Osteoblast (primary cell): ENCODE measurements around the gene CLCN1. TPM values are rescaled to one million over a fixed set of nuclear protein-coding genes. Genes with fewer than 3 reads are reported as not detected.

ENCODE experiments used
- DNase-seq: peaks from one replicate; pipeline ENCODE4 v3.0.0; 2011; ENCODE audit warnings: low spot score, mixed read lengths; ENCODE audit not compliant: insufficient read length; ENCODE audit errors: missing footprints
- H2AFZ ChIP-seq: 2 replicates; pipeline ENCODE4 v1.6.0; 2011; ENCODE audit warnings: mild to moderate bottlenecking, low read length
- H3K27ac ChIP-seq: 2 replicates; pipeline ENCODE4 v1.5.1; 2011; ENCODE audit warnings: mild to moderate bottlenecking, low read depth, low read length, moderate library complexity
- H3K27me3 ChIP-seq: 2 replicates; pipeline ENCODE4 v1.6.0; 2012; ENCODE audit warnings: mild to moderate bottlenecking, control low read depth, inconsistent platforms, low read length, moderate library complexity; ENCODE audit not compliant: insufficient read depth
- H3K36me3 ChIP-seq: 2 replicates; pipeline ENCODE4 v1.5.1; 2011; ENCODE audit warnings: mild to moderate bottlenecking, low read length, control low read depth, moderate library complexity; ENCODE audit not compliant: insufficient read depth
- H3K4me1 ChIP-seq: 2 replicates; pipeline ENCODE4 v1.5.1; 2011; ENCODE audit warnings: mild to moderate bottlenecking, low read length, control low read depth, moderate library complexity; ENCODE audit not compliant: insufficient read depth
- H3K4me2 ChIP-seq: 2 replicates; pipeline ENCODE4 v1.6.0; 2011; ENCODE audit warnings: mild to moderate bottlenecking, low read length; ENCODE audit not compliant: insufficient read depth
- H3K4me3 ChIP-seq: fragments of 200-600 bp; sonication (generic); 3 replicates; pipeline ENCODE4 v1.5.1; 2012; ENCODE audit warnings: mild to moderate bottlenecking, low read length, inconsistent platforms; ENCODE audit not compliant: insufficient read depth
- H3K79me2 ChIP-seq: 2 replicates; pipeline ENCODE4 v1.6.0; 2012; ENCODE audit warnings: mild to moderate bottlenecking, low read length, control low read depth, inconsistent platforms; ENCODE audit not compliant: insufficient read depth
- H3K9me3 ChIP-seq: 2 replicates; pipeline ENCODE4 v1.5.1; 2011; ENCODE audit warnings: low read depth, low read length, control low read depth
- H4K20me1 ChIP-seq: 2 replicates; pipeline ENCODE4 v1.6.0; 2012; ENCODE audit warnings: mild to moderate bottlenecking, low read length, control low read depth; ENCODE audit not compliant: insufficient read depth
- total RNA-seq: library from RNA; depleted of rRNA; stranded (reverse); fragments of >200 nt; gene quantifications from 2 replicates; pipeline ENCODE4 v1.2.3, GENCODE V29; 2012
- TF ChIP-seq, protein P1 (sequence below): IDR thresholded peaks from 2 replicates; pipeline ENCODE4 v1.5.1; 2011; ENCODE audit warnings: mild to moderate bottlenecking, low read depth, low read length, moderate library complexity; ENCODE audit errors: extremely low read depth

Gene CLCN1
- total RNA-seq, 1 donor: under 0.01 TPM

DNA sequence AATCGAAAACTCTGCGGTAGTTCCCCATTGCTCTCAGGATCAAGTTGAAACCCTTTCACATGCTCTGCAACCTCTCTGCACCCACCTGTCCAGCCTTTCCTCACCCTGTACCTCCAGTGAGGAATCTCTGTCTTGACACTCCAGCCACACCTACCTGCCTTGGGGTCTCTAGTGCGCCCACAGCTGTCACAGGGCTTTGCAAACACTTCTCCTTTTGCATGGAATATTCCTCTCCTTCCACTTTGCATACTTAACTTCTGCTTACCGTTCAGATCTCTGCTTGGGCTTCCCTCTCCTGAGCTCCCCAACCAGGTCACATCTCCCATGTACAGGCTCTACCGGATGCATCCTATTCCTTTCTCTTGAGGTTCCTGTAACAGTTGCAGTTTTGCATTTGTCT, 58.6 kb downstream of the CLCN1 start:
- Histone ChIP-seq H3K4me2 (no peak overlapping the region), H3K9me3 (no peaks in the 10 kb centered on the region), H3K27ac (no peak overlapping the region), H4K20me1 (no peaks in the 10 kb centered on the region), H3K36me3 (no peaks in the 10 kb centered on the region), H3K27me3 (no peaks in the 10 kb centered on the region), H2AFZ (no peak overlapping the region), H3K79me2 (peaks cover 7% of the 10 kb centered on the region), H3K4me3 (no peak overlapping the region), H3K4me1 (peaks cover 35% of the 10 kb centered on the region)
- peak; percentile 15 for DNase-seq
- TF ChIP-seq, protein P1, sequence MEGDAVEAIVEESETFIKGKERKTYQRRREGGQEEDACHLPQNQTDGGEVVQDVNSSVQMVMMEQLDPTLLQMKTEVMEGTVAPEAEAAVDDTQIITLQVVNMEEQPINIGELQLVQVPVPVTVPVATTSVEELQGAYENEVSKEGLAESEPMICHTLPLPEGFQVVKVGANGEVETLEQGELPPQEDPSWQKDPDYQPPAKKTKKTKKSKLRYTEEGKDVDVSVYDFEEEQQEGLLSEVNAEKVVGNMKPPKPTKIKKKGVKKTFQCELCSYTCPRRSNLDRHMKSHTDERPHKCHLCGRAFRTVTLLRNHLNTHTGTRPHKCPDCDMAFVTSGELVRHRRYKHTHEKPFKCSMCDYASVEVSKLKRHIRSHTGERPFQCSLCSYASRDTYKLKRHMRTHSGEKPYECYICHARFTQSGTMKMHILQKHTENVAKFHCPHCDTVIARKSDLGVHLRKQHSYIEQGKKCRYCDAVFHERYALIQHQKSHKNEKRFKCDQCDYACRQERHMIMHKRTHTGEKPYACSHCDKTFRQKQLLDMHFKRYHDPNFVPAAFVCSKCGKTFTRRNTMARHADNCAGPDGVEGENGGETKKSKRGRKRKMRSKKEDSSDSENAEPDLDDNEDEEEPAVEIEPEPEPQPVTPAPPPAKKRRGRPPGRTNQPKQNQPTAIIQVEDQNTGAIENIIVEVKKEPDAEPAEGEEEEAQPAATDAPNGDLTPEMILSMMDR: no peak

DNA sequence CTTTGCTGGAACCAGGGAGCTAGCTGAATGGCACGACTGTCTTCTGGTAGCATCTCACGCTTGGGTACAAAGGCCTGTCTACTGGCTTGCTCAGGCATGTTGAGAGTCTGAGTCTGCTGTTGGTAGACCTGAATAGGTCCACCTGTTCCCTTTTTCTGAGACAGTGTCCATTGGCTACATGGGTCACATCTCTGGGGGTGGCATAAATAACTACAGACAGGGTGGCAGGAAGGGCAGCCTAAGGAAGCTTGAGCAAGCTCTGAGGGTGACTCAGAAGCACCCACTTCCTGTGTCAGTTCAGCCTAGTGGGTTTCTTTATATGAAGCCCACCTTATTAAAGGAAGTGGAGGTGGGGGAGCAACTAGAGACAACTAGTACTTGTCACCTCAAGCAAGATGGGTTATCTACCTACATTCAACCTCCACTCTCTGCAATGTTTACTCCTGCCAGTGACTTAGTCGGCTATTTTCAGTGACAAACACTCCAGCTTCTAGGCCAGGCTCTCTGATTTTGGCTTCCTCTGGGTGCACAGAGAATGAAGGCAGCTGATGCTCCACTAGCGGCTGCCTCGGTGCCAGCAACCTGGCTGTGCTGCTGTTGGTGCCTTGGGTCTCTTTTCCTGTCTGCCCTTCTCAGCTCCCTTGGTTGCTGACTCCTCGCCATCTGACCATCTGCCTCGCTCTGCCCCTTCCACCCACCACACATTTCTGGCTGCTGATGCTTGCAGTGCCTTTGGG, 59.6 kb downstream of the CLCN1 start:
- H3K79me2 ChIP-seq: peaks cover 11% of the 10 kb centered on the region
- H3K36me3 ChIP-seq: no peaks in the 10 kb centered on the region

DNA sequence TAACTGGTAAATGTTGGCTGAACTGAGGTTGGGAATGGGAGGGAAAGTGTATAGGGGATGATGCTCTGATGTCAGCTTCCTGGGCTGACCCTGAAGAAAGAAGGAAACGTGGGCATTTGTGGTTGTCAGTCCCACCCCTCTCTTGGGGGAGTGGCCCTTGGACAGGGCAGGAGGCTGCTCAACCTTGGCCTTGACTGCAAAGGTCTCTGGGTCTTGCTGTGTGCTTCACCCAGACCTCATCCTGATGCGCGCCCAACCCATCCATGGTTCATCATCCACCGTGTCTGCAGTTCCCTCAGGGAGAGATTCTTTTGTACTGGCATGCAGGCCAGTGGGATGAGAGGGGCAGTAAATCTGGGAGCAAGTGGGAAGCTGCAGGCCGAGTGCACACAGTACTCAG, 60.5 kb downstream of the CLCN1 start:
- no peak overlapping the region for H2AFZ ChIP-seq
- H3K4me1 ChIP-seq: peaks cover 38% of the 10 kb centered on the region
- no peaks in the 10 kb centered on the region for H3K36me3 ChIP-seq
- H3K4me2 ChIP-seq: no peak overlapping the region
- no peaks in the 10 kb centered on the region for H4K20me1 ChIP-seq
- no peaks in the 10 kb centered on the region for H3K9me3 ChIP-seq
- H3K4me3 ChIP-seq: no peak overlapping the region
- DNase-seq: peak; percentile 44
- H3K27ac ChIP-seq: no peak overlapping the region
- TF ChIP-seq, protein P1: no peak
- H3K79me2 ChIP-seq: peaks cover 14% of the 10 kb centered on the region
- H3K27me3 ChIP-seq: no peaks in the 10 kb centered on the region

More for the DNA sequence above, 59.6 kb downstream of the CLCN1 start:
- no peaks in the 10 kb centered on the region for H4K20me1 ChIP-seq
- no peaks in the 10 kb centered on the region for H3K9me3 ChIP-seq
- no peak overlapping the region for H3K4me3 ChIP-seq
- no peaks in the 10 kb centered on the region for H3K27me3 ChIP-seq
- no peak overlapping the region for H3K27ac ChIP-seq
- H2AFZ ChIP-seq: no peak overlapping the region
- H3K4me1 ChIP-seq: peaks cover 38% of the 10 kb centered on the region
- no peak overlapping the region for H3K4me2 ChIP-seq
- peak; percentile 38 for DNase-seq
- TF ChIP-seq, protein P1: no peak

DNA sequence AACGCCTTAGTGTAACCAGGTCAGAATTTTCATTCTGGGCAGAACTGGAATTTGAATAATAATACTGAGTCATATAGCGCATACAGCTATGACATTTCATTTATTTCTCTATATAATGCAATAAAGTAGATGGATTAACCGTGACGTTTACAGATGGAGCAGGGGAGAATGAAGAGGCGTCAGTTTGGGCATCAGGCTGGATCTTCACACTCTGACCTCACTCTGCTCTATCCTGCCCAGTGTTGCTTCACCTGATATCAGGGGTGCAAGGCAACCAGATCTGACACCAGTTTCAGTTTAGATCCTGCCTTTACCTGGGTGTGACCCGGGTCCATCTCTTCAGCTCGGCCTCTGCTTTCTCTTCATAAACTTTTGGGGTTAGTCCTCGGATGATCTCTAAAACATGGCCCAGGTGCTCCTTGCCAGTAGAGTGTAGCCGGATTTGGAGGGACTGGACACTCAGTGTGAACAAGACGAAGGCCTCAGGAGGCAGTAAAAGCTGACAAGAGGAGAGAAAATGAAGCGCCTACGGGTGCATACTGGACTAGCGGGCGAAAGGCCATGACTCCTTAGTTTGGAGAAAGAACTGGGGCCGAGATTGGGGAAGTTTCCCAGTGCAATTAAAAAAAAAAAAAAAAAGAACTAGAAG, 63.8 kb downstream of the CLCN1 start:
- H4K20me1 ChIP-seq: peaks cover 28% of the 10 kb centered on the region
- peak overlapping the region; percentile 88 for H3K27ac ChIP-seq
- peaks cover 55% of the 10 kb centered on the region for H3K4me1 ChIP-seq
- peak; percentile 88 for DNase-seq
- no peaks in the 10 kb centered on the region for H3K9me3 ChIP-seq
- peak overlapping the region; percentile 87 for H3K4me3 ChIP-seq
- no peak overlapping the region for H2AFZ ChIP-seq
- H3K79me2 ChIP-seq: peaks cover 47% of the 10 kb centered on the region
- H3K36me3 ChIP-seq: peaks cover 25% of the 10 kb centered on the region
- peak overlapping the region; percentile 88 for H3K4me2 ChIP-seq
- no peaks in the 10 kb centered on the region for H3K27me3 ChIP-seq
- TF ChIP-seq, protein P1: no peak
